ENCODE results near the gene ABRACL.
A peak's percentile ranks its signal among the peaks of the same experiment; 100 is the strongest.

Gene ABRACL

GRCh38 chr6:138987643-138988468, 40.7 kb upstream of the ABRACL start, which contains the start of gene REPS1:
Gene REPS1, minus strand, starts transcription at chr6:138988253. Its CDS starts 571 bp downstream, at chr6:138987682.
- H3K4me3 ChIP-seq (ENCODE audit: low read length, poor library complexity, severe bottlenecking), result peak within 1 kb of the TSS; percentile 92

GRCh38 chr6:138988469-138988834, 40.1 kb upstream of the ABRACL start:
- H3K9ac ChIP-seq (ENCODE audit: low read depth, low read length, poor library complexity, severe bottlenecking), result peak overlapping the region; percentile 85
- peaks cover 38% of the 10 kb centered on the region for H3K4me1 ChIP-seq (ENCODE audit: insufficient read depth, low read length, poor library complexity, severe bottlenecking)
- peak overlapping the region; percentile 92 for H3K4me3 ChIP-seq (ENCODE audit: low read length, poor library complexity, severe bottlenecking)

More at GRCh38 chr6:138987643-138988468, 40.7 kb upstream of the ABRACL start, which contains the start of gene REPS1:
- Histone ChIP-seq H3K9me3 (ENCODE audit: insufficient read depth, low read depth, low read length) (no peaks in the 10 kb centered on the region), H3K9ac (ENCODE audit: low read depth, low read length, poor library complexity, severe bottlenecking) (peak within 1 kb of the TSS; percentile 85), H3K4me2 (ENCODE audit: low read depth, low read length, poor library complexity, severe bottlenecking) (peak within 1 kb of the TSS; percentile 94), H3K9me2 (replicated peaks; ENCODE audit: low read depth, low read length) (no peaks in the 10 kb centered on the region), H4K20me1 (ENCODE audit: insufficient read depth, low read length, poor library complexity, severe bottlenecking) (peaks cover 46% of the 10 kb centered on the region), H2AFZ (ENCODE audit: low read length) (peak within 1 kb of the TSS; percentile 90), H3K36me3 (ENCODE audit: insufficient read depth, low read length) (no peaks in the 10 kb centered on the region), H3K4me1 (ENCODE audit: insufficient read depth, low read length, poor library complexity, severe bottlenecking) (peaks cover 41% of the 10 kb centered on the region), H3F3A (ENCODE audit: low read depth) (no peaks in the 10 kb centered on the region), H3K79me2 (ENCODE audit: insufficient read depth, low read length) (peaks cover 48% of the 10 kb centered on the region), H3K27me3 (ENCODE audit: insufficient read depth, low read length, poor library complexity, severe bottlenecking) (no peaks in the 10 kb centered on the region)
- TF ChIP-seq EZH2phosphoT487 (IDR thresholded peaks at IDR 0.05; ENCODE audit: borderline replicate concordance), result no peak
- TF ChIP-seq CTCF (conservative IDR thresholded peaks at IDR 0.05; ENCODE audit: low read length), result peak; percentile 85

GRCh38 chr6:138989098-138989983, 39.2 kb upstream of the ABRACL start:
- peaks cover 29% of the 10 kb centered on the region for H3K4me1 ChIP-seq (ENCODE audit: insufficient read depth, low read length, poor library complexity, severe bottlenecking)
- no peaks in the 10 kb centered on the region for H3F3A ChIP-seq (ENCODE audit: low read depth)
- no peak for TF ChIP-seq EZH2phosphoT487 (IDR thresholded peaks at IDR 0.05; ENCODE audit: borderline replicate concordance)
- TF ChIP-seq CTCF (conservative IDR thresholded peaks at IDR 0.05; ENCODE audit: low read length), result no peak
- no peaks in the 10 kb centered on the region for H3K9me3 ChIP-seq (ENCODE audit: insufficient read depth, low read depth, low read length)
- H3K4me2 ChIP-seq (ENCODE audit: low read depth, low read length, poor library complexity, severe bottlenecking), result peak overlapping the region; percentile 68
- H3K9me2 ChIP-seq (replicated peaks; ENCODE audit: low read depth, low read length), result no peaks in the 10 kb centered on the region
- H3K9ac ChIP-seq (ENCODE audit: low read depth, low read length, poor library complexity, severe bottlenecking), result no peak overlapping the region
- H2AFZ ChIP-seq (ENCODE audit: low read length), result peak overlapping the region; percentile 72; the same call in 1 of the 2 replicates
- no peaks in the 10 kb centered on the region for H3K27me3 ChIP-seq (ENCODE audit: insufficient read depth, low read length, poor library complexity, severe bottlenecking)
- peaks cover 32% of the 10 kb centered on the region for H4K20me1 ChIP-seq (ENCODE audit: insufficient read depth, low read length, poor library complexity, severe bottlenecking)
- peak overlapping the region; percentile 92 for H3K4me3 ChIP-seq (ENCODE audit: low read length, poor library complexity, severe bottlenecking)
- H3K79me2 ChIP-seq (ENCODE audit: insufficient read depth, low read length), result peaks cover 33% of the 10 kb centered on the region
- no peaks in the 10 kb centered on the region for H3K36me3 ChIP-seq (ENCODE audit: insufficient read depth, low read length)

More at GRCh38 chr6:138988469-138988834, 40.1 kb upstream of the ABRACL start:
- Histone ChIP-seq H3K9me2 (replicated peaks; ENCODE audit: low read depth, low read length) (no peaks in the 10 kb centered on the region), H2AFZ (ENCODE audit: low read length) (peak overlapping the region; percentile 72), H3F3A (ENCODE audit: low read depth) (no peaks in the 10 kb centered on the region), H4K20me1 (ENCODE audit: insufficient read depth, low read length, poor library complexity, severe bottlenecking) (peaks cover 40% of the 10 kb centered on the region), H3K36me3 (ENCODE audit: insufficient read depth, low read length) (no peaks in the 10 kb centered on the region), H3K4me2 (ENCODE audit: low read depth, low read length, poor library complexity, severe bottlenecking) (peak overlapping the region; percentile 68), H3K79me2 (ENCODE audit: insufficient read depth, low read length) (peaks cover 42% of the 10 kb centered on the region), H3K9me3 (ENCODE audit: insufficient read depth, low read depth, low read length) (no peaks in the 10 kb centered on the region), H3K27me3 (ENCODE audit: insufficient read depth, low read length, poor library complexity, severe bottlenecking) (no peaks in the 10 kb centered on the region)
- no peak for TF ChIP-seq EZH2phosphoT487 (IDR thresholded peaks at IDR 0.05; ENCODE audit: borderline replicate concordance)

All from Loucy (cell line).